Ishikawa (cell line): ENCODE measurements around the gene EMP2.

ENCODE experiments used
- CEBPB ChIP-seq: IDR thresholded peaks from 2 replicates; pipeline ENCODE4 v1.6.1; 2012
- CREB1 ChIP-seq: IDR thresholded peaks from 2 replicates; pipeline ENCODE4 v1.6.1; 2012; ENCODE audit warnings: low read depth
- EGR1 ChIP-seq: IDR thresholded peaks from 2 replicates; pipeline ENCODE4 v1.6.1; 2012
- EP300 ChIP-seq: IDR thresholded peaks from 2 replicates; pipeline ENCODE4 v1.6.1; 2012; ENCODE audit warnings: borderline replicate concordance
- FOXM1 ChIP-seq: IDR thresholded peaks from 2 replicates; pipeline ENCODE4 v1.6.1; 2012; ENCODE audit warnings: low read depth, borderline replicate concordance
- MAX ChIP-seq: IDR thresholded peaks from 2 replicates; pipeline ENCODE4 v1.6.1; 2012
- NFIC ChIP-seq: IDR thresholded peaks from 2 replicates; pipeline ENCODE4 v1.6.1; 2012
- RAD21 ChIP-seq: IDR thresholded peaks from 2 replicates; pipeline ENCODE4 v1.6.1; 2012; ENCODE audit warnings: low read depth
- REST ChIP-seq: IDR thresholded peaks from 2 replicates; pipeline ENCODE4 v1.6.1; 2012; ENCODE audit warnings: low read depth, mild to moderate bottlenecking
- TAF1 ChIP-seq: IDR thresholded peaks from 2 replicates; pipeline ENCODE4 v1.6.1; 2012; ENCODE audit warnings: low read depth, mild to moderate bottlenecking
- TCF12 ChIP-seq: IDR thresholded peaks from 2 replicates; pipeline ENCODE4 v1.6.1; 2012; ENCODE audit warnings: low read depth
- TEAD4 ChIP-seq: IDR thresholded peaks from 2 replicates; pipeline ENCODE4 v1.6.1; 2012
- USF1 ChIP-seq: IDR thresholded peaks from 2 replicates; pipeline ENCODE4 v1.6.1; 2012
- YY1 ChIP-seq: IDR thresholded peaks from 2 replicates; pipeline ENCODE4 v1.6.1; 2012; ENCODE audit warnings: low read depth
- ZBTB7A ChIP-seq: IDR thresholded peaks from 2 replicates; pipeline ENCODE4 v1.6.1; 2012; ENCODE audit warnings: low read depth

The EMP2 gene

GRCh38 chr16:10605636-10606035 lies 25.2 kb upstream of the EMP2 start:
- TF ChIP-seq TCF12, result no peak
- no peak for TF ChIP-seq EP300
- TF ChIP-seq EGR1, result no peak
- no peak for TF ChIP-seq TAF1
- TF ChIP-seq RAD21, result no peak
- no peak for TF ChIP-seq CREB1
- no peak for TF ChIP-seq TEAD4
- TF ChIP-seq NFIC, result no peak
- no peak for TF ChIP-seq REST
- no peak for TF ChIP-seq CEBPB
- no peak for TF ChIP-seq MAX
- TF ChIP-seq FOXM1, result no peak
- no peak for TF ChIP-seq YY1
- no peak for TF ChIP-seq ZBTB7A
- no peak for TF ChIP-seq USF1

- 0 out of 2 replicates have a peak, but pooled peaks have one; percentile 30 for TF ChIP-seq EGR1
- no peak for TF ChIP-seq TCF12
Observed at GRCh38 chr16:10601444-10602408, 21.3 kb upstream of the EMP2 start.

- TF ChIP-seq YY1, result no peak
Observed at GRCh38 chr16:10600782-10601443, 20.5 kb upstream of the EMP2 start.

- TF ChIP-seq RAD21, result no peak
- TF ChIP-seq TEAD4, result no peak
- TF ChIP-seq CREB1, result no peak
- TF ChIP-seq CEBPB, result no peak
- TF ChIP-seq USF1, result no peak
- TF ChIP-seq ZBTB7A, result no peak
- no peak for TF ChIP-seq YY1
- no peak for TF ChIP-seq TAF1
Observed at GRCh38 chr16:10599626-10600025, 19.2 kb upstream of the EMP2 start.

- no peak for TF ChIP-seq CREB1
- TF ChIP-seq NFIC, result peak; percentile 79
- peak; percentile 37; the same call in 1 of the 2 replicates for TF ChIP-seq TEAD4
- peak; percentile 79 for TF ChIP-seq TCF12
- TF ChIP-seq EP300, result peak; percentile 53; the same call in 1 of the 2 replicates
- TF ChIP-seq REST, result no peak
- TF ChIP-seq MAX, result 0 out of 2 replicates have a peak, but pooled peaks have one; percentile 24
- no peak for TF ChIP-seq YY1
Observed at GRCh38 chr16:10598157-10598556, 17.8 kb upstream of the EMP2 start.

- TF ChIP-seq CEBPB (no peak), REST (no peak)
Observed at GRCh38 chr16:10597187-10597601, 16.8 kb upstream of the EMP2 start.
